Measurements from ENCODE around the gene RNF113B.

RNF113B gene

GRCh38 chr13:98158172-98158899 is 18.7 kb downstream of the RNF113B start:
- Histone ChIP-seq H3K36me3 (ENCODE audit: insufficient read depth, insufficient read length, low read length) (peaks cover 15% of the 10 kb centered on the region), H3K4me3 (ENCODE audit: insufficient read length, low read depth) (no peak overlapping the region), H3K9me3 (ENCODE audit: insufficient read depth, low read length) (no peaks in the 10 kb centered on the region), H3K27me3 (ENCODE audit: insufficient read depth, insufficient read length) (no peaks in the 10 kb centered on the region), H3K9ac (ENCODE audit: insufficient read length, low read depth) (no peak overlapping the region), H3K4me1 (ENCODE audit: insufficient read depth, insufficient read length) (no peaks in the 10 kb centered on the region)
- DNase-seq (ENCODE audit: low read depth, low spot score): no peak
- TF ChIP-seq YY1 (IDR thresholded peaks at IDR 0.05; ENCODE audit: insufficient read depth, insufficient read length) (no peak), SUZ12 (IDR thresholded peaks at IDR 0.05; ENCODE audit: extremely low read depth, insufficient read depth, insufficient read length) (no peak), ZNF274 (IDR thresholded peaks at IDR 0.05; ENCODE audit: low read depth, low read length) (no peak)

GRCh38 chr13:98157609-98158008 is 19.5 kb downstream of the RNF113B start:
- DNase-seq (ENCODE audit: low read depth, low spot score): no peak
- Histone ChIP-seq H3K9ac (ENCODE audit: insufficient read length, low read depth) (no peak overlapping the region), H3K9me3 (ENCODE audit: insufficient read depth, low read length) (no peaks in the 10 kb centered on the region), H3K4me1 (ENCODE audit: insufficient read depth, insufficient read length) (no peaks in the 10 kb centered on the region), H3K4me3 (ENCODE audit: insufficient read length, low read depth) (no peak overlapping the region), H3K36me3 (ENCODE audit: insufficient read depth, insufficient read length, low read length) (peaks cover 15% of the 10 kb centered on the region), H3K27me3 (ENCODE audit: insufficient read depth, insufficient read length) (no peaks in the 10 kb centered on the region)
- TF ChIP-seq YY1 (IDR thresholded peaks at IDR 0.05; ENCODE audit: insufficient read depth, insufficient read length): no peak
- TF ChIP-seq SUZ12 (IDR thresholded peaks at IDR 0.05; ENCODE audit: extremely low read depth, insufficient read depth, insufficient read length): no peak
- TF ChIP-seq ZNF274 (IDR thresholded peaks at IDR 0.05; ENCODE audit: low read depth, low read length): no peak

GRCh38 chr13:98157188-98157587 is 19.9 kb downstream of the RNF113B start:
- no peak for TF ChIP-seq YY1 (IDR thresholded peaks at IDR 0.05; ENCODE audit: insufficient read depth, insufficient read length)
- TF ChIP-seq SUZ12 (IDR thresholded peaks at IDR 0.05; ENCODE audit: extremely low read depth, insufficient read depth, insufficient read length): no peak
- no peak for TF ChIP-seq ZNF274 (IDR thresholded peaks at IDR 0.05; ENCODE audit: low read depth, low read length)
- Histone ChIP-seq H3K9ac (ENCODE audit: insufficient read length, low read depth) (peak overlapping the region; percentile 32), H3K4me3 (ENCODE audit: insufficient read length, low read depth) (no peak overlapping the region), H3K9me3 (ENCODE audit: insufficient read depth, low read length) (no peaks in the 10 kb centered on the region), H3K4me1 (ENCODE audit: insufficient read depth, insufficient read length) (no peaks in the 10 kb centered on the region), H3K27me3 (ENCODE audit: insufficient read depth, insufficient read length) (no peaks in the 10 kb centered on the region), H3K36me3 (ENCODE audit: insufficient read depth, insufficient read length, low read length) (peaks cover 15% of the 10 kb centered on the region)
- DNase-seq (ENCODE audit: low read depth, low spot score): no peak

DNA sequence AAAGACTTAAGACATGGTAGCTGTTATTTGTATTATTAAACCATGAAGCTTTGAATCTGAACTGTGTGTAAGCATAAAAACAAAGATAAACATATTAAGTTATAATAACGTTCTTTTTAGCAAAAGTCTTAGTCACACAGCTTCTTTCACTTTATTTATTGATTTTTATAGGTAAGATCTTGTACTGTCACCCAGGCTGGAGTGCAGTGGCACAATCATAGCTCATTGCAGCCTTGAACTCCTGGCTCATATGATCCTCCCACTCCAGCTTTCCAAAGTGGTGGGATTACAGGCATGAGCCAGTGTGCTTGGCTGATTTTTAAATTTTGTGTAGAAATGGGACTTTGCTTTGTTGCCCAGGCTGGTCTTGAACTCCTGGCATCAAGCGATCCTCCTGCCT is 20.8 kb downstream of the RNF113B start:
- H3K36me3 ChIP-seq (ENCODE audit: insufficient read depth, insufficient read length, low read length): peaks cover 15% of the 10 kb centered on the region
- no peak overlapping the region for H3K4me3 ChIP-seq (ENCODE audit: insufficient read length, low read depth)
- H3K27me3 ChIP-seq (ENCODE audit: insufficient read depth, insufficient read length): no peaks in the 10 kb centered on the region
- no peaks in the 10 kb centered on the region for H3K4me1 ChIP-seq (ENCODE audit: insufficient read depth, insufficient read length)
- TF ChIP-seq YY1 (IDR thresholded peaks at IDR 0.05; ENCODE audit: insufficient read depth, insufficient read length) (no peak), SUZ12 (IDR thresholded peaks at IDR 0.05; ENCODE audit: extremely low read depth, insufficient read depth, insufficient read length) (no peak), ZNF274 (IDR thresholded peaks at IDR 0.05; ENCODE audit: low read depth, low read length) (no peak)
- DNase-seq (ENCODE audit: low read depth, low spot score): no peak
- H3K9me3 ChIP-seq (ENCODE audit: insufficient read depth, low read length): no peaks in the 10 kb centered on the region
- no peak overlapping the region for H3K9ac ChIP-seq (ENCODE audit: insufficient read length, low read depth)

GRCh38 chr13:98155475-98156109 is 21.5 kb downstream of the RNF113B start:
- H3K36me3 ChIP-seq (ENCODE audit: insufficient read depth, insufficient read length, low read length): peaks cover 15% of the 10 kb centered on the region
- H3K27me3 ChIP-seq (ENCODE audit: insufficient read depth, insufficient read length): no peaks in the 10 kb centered on the region
- DNase-seq (ENCODE audit: low read depth, low spot score): no peak
- no peak overlapping the region for H3K9ac ChIP-seq (ENCODE audit: insufficient read length, low read depth)
- no peaks in the 10 kb centered on the region for H3K9me3 ChIP-seq (ENCODE audit: insufficient read depth, low read length)
- no peaks in the 10 kb centered on the region for H3K4me1 ChIP-seq (ENCODE audit: insufficient read depth, insufficient read length)
- TF ChIP-seq ZNF274 (IDR thresholded peaks at IDR 0.05; ENCODE audit: low read depth, low read length) (no peak), YY1 (IDR thresholded peaks at IDR 0.05; ENCODE audit: insufficient read depth, insufficient read length) (no peak), SUZ12 (IDR thresholded peaks at IDR 0.05; ENCODE audit: extremely low read depth, insufficient read depth, insufficient read length) (no peak)
- no peak overlapping the region for H3K4me3 ChIP-seq (ENCODE audit: insufficient read length, low read depth)

DNA sequence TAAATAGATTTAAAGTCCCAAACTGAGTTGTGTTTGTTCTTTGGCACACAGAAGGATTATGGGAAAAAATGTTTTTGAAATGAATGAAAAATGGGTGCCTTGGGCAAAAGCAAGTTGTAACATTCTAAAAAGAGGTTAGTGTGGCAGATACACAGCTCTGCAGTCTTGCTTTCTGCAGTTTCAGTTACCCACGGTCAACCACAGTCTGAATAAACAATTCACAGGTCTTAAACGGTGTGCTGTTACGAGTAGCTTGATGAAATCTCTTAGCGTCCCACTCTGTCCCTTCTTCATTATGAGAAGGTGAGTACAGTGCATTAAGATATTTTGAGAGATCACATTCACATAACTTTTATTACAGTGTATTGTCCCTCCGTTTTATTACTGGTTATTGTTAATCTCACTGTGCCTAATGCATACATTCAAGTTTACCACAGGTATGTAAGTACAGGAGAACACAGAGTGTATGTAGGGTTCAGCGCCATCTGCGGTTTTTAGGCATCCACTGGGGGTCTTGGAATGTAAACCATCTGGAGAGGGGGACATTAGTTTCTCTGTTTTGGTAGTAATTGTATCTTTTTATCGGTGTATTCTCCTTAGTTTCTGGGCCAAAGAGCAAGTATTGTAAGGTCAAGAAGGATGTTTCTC is 26.1 kb downstream of the RNF113B start:
- H3K36me3 ChIP-seq (ENCODE audit: insufficient read depth, insufficient read length, low read length): peaks cover 7% of the 10 kb centered on the region
- H3K27me3 ChIP-seq (ENCODE audit: insufficient read depth, insufficient read length): no peaks in the 10 kb centered on the region
- no peaks in the 10 kb centered on the region for H3K4me1 ChIP-seq (ENCODE audit: insufficient read depth, insufficient read length)
- no peak for TF ChIP-seq SUZ12 (IDR thresholded peaks at IDR 0.05; ENCODE audit: extremely low read depth, insufficient read depth, insufficient read length)
- TF ChIP-seq ZNF274 (IDR thresholded peaks at IDR 0.05; ENCODE audit: low read depth, low read length): no peak
- TF ChIP-seq YY1 (IDR thresholded peaks at IDR 0.05; ENCODE audit: insufficient read depth, insufficient read length): no peak
- H3K4me3 ChIP-seq (ENCODE audit: insufficient read length, low read depth): no peak overlapping the region
- no peaks in the 10 kb centered on the region for H3K9me3 ChIP-seq (ENCODE audit: insufficient read depth, low read length)
- DNase-seq (ENCODE audit: low read depth, low spot score): no peak
- H3K9ac ChIP-seq (ENCODE audit: insufficient read length, low read depth): no peak overlapping the region

DNA sequence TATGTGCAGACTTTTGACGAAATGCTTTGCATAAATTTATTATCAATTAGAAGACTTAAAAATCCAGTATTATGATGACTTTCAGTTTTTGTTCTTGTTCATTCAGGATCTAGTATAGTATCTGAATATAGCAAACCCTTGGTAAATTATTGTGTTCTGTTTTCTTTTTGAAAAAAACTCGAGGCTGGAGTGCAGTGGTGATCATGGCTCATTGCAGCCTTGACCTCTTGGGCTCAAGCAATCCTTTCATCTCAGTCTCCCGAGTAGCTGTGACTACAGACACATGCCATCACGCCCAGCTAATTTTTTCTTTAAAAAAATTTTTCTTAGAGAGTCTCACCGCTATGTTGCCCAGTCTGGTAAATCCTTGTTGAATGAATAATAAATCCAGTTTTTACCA is 29.5 kb downstream of the RNF113B start:
- Histone ChIP-seq H3K9me3 (ENCODE audit: insufficient read depth, low read length) (no peaks in the 10 kb centered on the region), H3K27me3 (ENCODE audit: insufficient read depth, insufficient read length) (peaks cover 7% of the 10 kb centered on the region), H3K4me1 (ENCODE audit: insufficient read depth, insufficient read length) (no peaks in the 10 kb centered on the region), H3K9ac (ENCODE audit: insufficient read length, low read depth) (no peak overlapping the region), H3K4me3 (ENCODE audit: insufficient read length, low read depth) (no peak overlapping the region), H3K36me3 (ENCODE audit: insufficient read depth, insufficient read length, low read length) (no peaks in the 10 kb centered on the region)
- DNase-seq (ENCODE audit: low read depth, low spot score): no peak
- TF ChIP-seq YY1 (IDR thresholded peaks at IDR 0.05; ENCODE audit: insufficient read depth, insufficient read length) (no peak), ZNF274 (IDR thresholded peaks at IDR 0.05; ENCODE audit: low read depth, low read length) (no peak)
